ENCODE measurements around the gene RIC8A.

RIC8A gene

DNA sequence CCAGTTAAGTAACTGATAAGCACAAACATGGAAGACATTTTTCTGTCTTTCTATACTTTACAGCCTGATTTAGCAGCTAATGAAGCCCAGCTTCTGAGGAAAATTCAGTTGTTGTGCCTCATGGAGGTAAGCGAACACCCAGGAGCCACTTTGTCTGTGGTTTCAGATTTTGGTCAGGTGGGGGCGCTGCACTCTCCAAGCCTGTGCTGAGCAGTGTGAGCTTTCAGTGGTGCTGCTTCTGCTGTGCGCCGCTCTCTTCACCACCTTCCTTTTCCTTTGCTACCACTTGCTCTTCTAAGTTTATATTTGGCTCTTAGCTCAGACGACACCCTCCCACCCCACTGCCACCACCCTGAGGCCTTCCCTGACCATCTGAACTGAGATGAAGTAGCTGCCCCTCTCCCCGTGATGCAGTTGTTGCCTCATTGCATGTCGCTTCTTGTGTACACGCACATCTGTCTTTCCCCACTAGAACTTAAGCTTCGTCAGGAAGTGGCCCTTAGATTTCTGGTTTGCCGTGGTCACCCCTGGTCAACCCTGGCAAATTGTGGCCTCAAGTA is 43.3 kb downstream of the RIC8A start:
- peak; percentile 82 for DNase-seq

DNA sequence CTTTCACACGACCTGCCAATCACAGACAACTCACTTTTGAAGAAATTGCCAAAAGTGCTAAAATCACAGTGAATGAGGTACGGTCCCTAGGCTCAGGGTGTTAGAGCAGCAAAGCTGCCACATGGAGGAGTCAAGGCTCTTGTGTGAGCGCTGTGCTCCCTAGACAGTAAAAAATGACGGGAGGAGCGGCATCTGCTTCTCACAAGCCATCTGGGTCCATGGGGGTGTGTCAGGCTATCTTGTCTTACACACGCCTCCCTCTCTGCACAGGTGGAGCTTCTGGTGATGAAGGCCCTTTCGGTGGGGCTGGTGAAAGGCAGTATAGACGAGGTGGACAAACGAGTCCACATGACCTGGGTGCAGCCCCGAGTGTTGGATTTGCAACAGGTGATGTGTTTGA is 44.0 kb downstream of the RIC8A start:
- no peak for DNase-seq

DNA sequence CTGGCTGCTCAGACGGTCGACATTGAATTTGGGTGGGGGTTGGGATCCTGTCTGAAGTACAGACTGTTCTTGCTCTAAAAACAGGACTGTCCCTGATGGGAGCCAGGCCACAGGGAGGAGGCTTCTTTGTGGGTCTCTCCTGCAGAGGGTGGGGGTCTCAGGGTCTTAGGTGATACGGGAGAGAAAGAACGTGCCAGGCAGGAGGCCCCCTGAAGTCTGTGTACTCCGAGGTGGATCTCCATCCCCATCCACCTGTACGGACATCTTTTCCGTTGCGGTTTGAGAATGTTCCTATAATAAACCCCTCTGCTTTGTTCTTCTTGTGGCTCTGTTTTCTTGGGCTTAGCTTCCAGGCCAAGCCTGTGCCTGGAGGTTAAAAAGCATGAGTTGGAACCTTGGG is 45.2 kb downstream of the RIC8A start:
- no peak for DNase-seq

DNA sequence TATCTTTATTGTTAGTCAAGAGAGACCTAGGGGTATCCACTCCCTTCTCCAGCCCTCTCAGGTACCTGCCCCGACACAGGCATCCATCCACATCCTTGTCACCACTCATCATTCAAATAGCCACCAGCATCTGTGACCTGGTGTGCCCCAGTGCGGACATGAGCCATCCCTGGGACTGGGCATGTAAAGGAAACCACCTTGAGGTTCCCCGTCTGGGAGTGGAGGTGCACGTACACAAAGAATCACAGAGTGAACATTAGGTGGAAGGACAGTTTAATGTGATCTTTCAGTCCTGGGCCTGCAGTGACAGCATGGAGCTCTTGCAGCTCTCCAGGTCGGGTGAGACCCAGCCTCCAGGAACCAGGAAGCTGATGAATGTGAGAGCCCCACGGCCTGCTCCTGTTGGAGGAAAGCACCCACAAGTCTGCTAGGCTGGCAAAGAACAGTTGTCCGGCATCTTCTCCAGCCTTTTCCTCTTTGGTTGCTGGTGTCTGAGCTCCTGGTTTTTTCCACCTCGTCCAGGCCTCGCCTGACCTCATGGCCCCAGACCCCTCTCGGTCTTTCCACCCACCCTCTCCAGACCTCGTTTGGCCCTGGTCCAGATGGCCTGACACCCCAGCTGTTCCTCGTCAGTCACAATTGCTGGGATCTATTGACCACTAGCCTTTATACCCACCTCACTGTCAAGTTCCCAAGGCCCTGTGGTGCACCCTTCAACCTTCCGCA is 45.8 kb downstream of the RIC8A start:
- no peak for DNase-seq

DNA sequence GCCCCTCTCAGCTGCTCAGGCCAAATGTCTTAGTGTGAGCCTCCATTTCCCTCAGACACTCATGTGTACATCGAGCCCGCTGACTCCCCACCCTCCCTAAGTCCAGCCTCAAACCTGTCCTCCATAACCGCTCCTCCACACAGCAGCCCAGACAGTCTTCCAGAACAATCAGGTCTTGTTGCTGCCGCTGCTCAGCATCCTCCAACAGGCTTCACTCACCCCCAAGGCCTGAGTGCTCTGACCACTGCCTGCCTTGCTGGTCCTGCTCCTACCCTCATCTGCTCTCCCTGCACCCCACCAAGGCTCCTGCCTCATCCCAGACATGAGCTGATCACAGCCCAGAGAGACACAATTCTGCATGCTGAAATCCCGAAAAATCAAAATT is 46.4 kb downstream of the RIC8A start:
- no peak for DNase-seq

DNA sequence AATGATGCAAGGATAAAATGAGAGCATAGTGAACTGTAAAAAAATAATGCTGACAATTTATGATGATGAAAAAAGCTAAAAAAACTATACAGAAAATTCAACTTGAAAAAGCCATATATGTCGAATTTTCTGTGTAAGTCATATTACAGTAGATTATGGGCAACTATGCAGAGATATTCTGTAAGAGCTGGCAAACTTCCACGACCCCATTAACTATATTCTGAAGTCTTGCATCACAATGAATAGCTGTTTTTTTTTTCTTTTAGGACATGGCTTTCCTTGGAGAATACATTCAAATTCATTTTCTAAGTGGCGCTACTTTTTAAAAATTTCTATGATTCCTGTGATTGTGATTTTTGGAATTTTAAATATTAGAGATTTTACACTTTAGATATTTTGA is 47.7 kb downstream of the RIC8A start:
- no peak for DNase-seq

DNA sequence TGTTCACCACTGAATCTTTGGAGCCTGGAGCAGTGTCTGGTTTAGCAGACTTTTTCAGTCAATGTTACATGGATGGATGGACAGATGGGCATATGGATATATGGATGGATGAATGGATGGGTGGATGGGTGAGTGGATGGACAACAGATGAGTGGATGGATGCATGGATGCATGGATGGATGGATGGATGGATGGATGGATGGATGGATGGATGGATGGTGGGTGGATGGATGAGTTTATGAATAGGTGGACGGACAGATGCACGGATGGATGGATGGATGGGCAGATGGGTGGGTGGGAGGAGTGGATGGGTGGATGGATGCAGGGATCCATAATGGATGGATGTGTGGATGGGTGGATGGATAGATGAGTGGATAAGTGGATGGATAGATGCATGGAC is 48.3 kb downstream of the RIC8A start:
- DNase-seq = no peak

DNA sequence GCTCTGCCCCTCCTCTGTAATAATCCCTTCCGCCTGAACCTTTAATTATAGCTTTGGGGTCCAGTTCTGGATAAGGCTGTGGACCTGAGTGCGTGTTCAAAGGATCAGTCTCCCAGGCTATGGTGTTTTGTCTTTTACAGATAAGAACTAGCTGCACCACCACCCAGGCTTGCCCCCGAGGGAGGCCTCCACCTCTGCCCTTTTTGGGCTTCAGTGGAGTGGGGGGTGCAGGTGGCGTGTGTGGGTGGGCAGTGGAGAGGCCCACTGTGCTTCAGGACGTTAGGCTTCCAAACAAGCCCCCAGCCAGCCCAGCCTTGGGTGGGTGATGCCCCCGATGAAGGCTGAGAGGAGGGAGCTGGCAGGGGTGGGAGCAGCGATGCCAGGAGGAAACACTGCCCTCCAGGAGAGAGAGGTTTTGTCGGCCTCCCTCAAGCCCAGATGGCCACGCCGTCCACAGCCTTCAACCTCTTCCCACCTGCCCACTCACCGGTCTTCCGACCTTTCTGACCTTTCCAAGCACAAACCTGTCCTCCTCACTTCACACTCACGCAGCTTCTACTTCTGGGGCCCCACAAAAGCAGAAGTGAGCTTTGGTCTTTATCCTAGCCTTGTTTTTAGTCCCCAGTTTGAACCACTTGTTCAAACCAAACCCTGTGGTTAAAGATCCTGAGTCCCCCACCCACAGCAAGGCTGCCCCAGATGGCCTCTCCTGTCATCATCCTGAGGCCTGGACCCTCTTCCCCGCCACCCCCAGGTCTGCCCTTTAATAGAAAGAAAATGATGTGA is 49.6 kb downstream of the RIC8A start:
- DNase-seq = no peak

DNA sequence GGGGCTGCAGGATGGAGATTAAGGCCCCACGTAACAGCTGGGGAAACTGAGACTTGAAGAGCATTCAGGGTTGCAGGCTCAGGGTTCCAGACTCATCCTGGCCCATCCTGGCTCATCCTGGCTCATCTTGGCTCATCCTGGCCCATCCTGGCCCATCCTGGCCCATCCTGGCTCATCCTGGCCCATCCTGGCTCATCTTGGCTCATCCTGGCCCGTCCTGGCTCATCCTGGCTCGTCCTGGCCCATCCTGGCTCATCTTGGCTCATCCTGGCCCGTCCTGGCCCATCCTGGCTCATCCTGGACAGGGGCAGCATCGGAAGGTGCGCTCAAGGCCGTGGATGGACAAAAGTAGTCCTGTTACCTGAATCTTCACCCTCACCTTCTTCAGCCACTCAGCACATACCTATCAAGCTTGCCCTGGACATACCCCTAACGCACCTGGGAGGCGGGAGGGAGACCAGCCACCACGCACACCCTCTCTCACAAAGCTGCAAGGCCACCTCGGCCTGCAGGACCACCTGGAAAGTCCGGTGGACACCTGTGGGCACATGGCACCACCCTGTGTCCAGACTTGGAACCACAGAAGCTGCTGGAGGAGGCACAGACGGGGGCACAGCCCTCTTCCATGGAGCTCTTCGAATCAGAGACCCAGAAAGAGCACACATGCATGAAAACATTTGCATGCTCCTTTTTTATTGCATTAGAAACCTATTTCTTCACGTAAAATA is 50.4 kb downstream of the RIC8A start:
- no peak for DNase-seq

DNA sequence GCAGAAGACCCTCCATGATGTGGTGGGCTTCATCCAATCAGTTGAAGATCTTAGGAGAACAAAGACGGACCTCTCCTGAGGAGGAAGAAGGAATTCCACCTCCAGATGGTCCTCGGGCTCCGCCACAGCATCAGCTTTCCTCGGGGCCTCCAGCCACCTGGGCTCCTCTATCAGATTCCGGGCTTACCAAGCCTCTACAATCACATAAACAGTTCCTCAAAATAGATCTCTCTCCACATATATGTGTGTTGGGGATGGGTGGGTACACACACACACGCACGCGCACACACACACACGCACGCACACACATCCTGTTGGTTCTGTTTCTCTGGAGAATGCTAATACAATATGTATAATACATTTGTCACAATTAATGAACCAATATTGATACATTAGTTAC is 51.9 kb downstream of the RIC8A start:
- DNase-seq = no peak

DNA sequence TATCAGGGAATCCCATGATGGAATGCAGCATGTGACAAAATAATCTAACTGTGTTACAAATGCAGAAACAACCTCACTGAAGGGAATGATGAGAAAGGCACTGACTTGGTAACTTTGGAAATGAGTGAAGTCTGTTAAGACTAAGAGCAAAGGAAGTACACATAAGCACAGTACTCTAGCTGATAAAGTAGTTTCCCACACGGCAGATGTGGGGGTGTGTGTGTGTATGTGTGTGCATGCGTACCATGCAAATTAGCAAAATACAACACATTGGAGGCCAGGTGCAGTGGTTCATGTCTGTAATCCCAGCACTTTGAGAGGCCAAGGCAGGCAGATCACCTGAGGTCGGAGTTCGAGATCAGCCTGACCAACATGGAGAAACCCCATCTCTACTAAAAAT is 54.1 kb downstream of the RIC8A start:
- no peak for DNase-seq

Measured in stimulated activated CD4-positive, alpha-beta T cell treated with anti-CD3 and anti-CD28 coated beads, Interleukin-4, amount 100 ng/mL, for 24 hours (primary cell).